DND-41 (cell line): Measurements from ENCODE around the gene SELENOW.

Source experiments
- EZH2 ChIP-seq: IDR thresholded peaks from 3 replicates; pipeline ENCODE4 v1.6.1; 2012; ENCODE audit warnings: borderline replicate concordance, low read depth, mild to moderate bottlenecking, moderate library complexity, low read length, inconsistent platforms; ENCODE audit not compliant: severe bottlenecking
- TF ChIP-seq, protein P1 (sequence below): IDR thresholded peaks from 2 replicates; pipeline ENCODE4 v1.5.1; 2012; ENCODE audit warnings: borderline replicate concordance, low read length, moderate library complexity, mild to moderate bottlenecking; ENCODE audit not compliant: poor library complexity, severe bottlenecking; ENCODE audit errors: extremely low read depth

DNA sequence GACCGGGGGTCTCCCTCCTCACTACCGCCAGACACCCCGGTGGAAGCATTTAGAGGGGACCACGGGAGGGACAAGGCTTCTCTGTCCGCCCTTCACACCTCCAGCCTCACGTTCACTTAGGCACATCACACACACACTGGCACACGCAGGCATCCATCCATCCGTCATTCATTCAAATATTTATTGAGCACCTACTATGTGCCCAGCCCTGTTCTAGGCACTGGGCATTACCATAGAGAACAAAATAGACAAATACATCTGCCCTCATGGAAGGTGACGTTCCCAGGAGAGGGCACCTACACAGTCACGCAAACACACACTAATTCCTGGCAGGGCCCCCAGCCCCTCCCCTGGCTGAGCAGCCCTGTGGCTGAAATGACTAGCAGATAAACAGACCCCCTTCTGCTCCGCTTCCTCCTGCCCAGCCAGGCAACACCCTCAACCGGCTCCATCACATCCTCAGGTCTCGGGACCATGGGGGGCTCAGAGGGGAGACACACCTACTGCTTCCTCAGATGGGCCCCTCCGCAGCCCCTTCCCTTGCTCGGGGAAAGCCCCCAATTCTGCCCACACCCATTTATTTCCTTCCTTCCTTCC is 36.9 kb upstream of the SELENOW start:
- TF ChIP-seq EZH2 = no peak
- TF ChIP-seq, protein P1, sequence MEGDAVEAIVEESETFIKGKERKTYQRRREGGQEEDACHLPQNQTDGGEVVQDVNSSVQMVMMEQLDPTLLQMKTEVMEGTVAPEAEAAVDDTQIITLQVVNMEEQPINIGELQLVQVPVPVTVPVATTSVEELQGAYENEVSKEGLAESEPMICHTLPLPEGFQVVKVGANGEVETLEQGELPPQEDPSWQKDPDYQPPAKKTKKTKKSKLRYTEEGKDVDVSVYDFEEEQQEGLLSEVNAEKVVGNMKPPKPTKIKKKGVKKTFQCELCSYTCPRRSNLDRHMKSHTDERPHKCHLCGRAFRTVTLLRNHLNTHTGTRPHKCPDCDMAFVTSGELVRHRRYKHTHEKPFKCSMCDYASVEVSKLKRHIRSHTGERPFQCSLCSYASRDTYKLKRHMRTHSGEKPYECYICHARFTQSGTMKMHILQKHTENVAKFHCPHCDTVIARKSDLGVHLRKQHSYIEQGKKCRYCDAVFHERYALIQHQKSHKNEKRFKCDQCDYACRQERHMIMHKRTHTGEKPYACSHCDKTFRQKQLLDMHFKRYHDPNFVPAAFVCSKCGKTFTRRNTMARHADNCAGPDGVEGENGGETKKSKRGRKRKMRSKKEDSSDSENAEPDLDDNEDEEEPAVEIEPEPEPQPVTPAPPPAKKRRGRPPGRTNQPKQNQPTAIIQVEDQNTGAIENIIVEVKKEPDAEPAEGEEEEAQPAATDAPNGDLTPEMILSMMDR = no peak
